Measurements from ENCODE around the gene CASKIN2. TPM values are rescaled to one million over a fixed set of nuclear protein-coding genes. Genes with fewer than 3 reads are reported as not detected.

Gene CASKIN2
- total RNA-seq, 1 donor from 2014 or later, result 1.6 TPM

- no peak for DNase-seq
- intact Hi-C loops (cut with micrococcal nuclease), result loop anchor here (10.0 kb wide), 1 partner anchor 215 kb away; no protein-coding TSS in a partner anchor
- H3K4me1 Mint-ChIP-seq, result no peaks in the 10 kb centered on the region
- no peak overlapping the region for H3K27ac Mint-ChIP-seq
- H3K4me3 Mint-ChIP-seq, result no peak overlapping the region
- H3K36me3 Mint-ChIP-seq (ENCODE audit: low read depth), result no peaks in the 10 kb centered on the region
- H3K9me3 Mint-ChIP-seq, result no peaks in the 10 kb centered on the region
- H3K27me3 Mint-ChIP-seq, result peaks cover 7% of the 10 kb centered on the region
Measured at GRCh38 chr17:75509528-75510258, 5.6 kb downstream of the CASKIN2 start.

- Mint-ChIP-seq H3K27ac (no peak overlapping the region), H3K36me3 (ENCODE audit: low read depth) (no peaks in the 10 kb centered on the region), H3K27me3 (peaks cover 4% of the 10 kb centered on the region), H3K4me3 (no peak overlapping the region), H3K4me1 (no peaks in the 10 kb centered on the region), H3K9me3 (no peaks in the 10 kb centered on the region)
- intact Hi-C loops (cut with micrococcal nuclease), result no loop called here
- no peak for DNase-seq
Measured at GRCh38 chr17:75508931-75509361, 6.4 kb downstream of the CASKIN2 start.

GRCh38 chr17:75507733-75508719 lies 7.3 kb downstream of the CASKIN2 start:
- Mint-ChIP-seq H3K4me1 (no peaks in the 10 kb centered on the region), H3K36me3 (ENCODE audit: low read depth) (no peaks in the 10 kb centered on the region), H3K9me3 (no peaks in the 10 kb centered on the region), H3K27ac (no peak overlapping the region), H3K4me3 (no peak overlapping the region), H3K27me3 (no peaks in the 10 kb centered on the region)
- intact Hi-C loops (cut with micrococcal nuclease), result no loop called here
- DNase-seq, result no peak

GRCh38 chr17:75506888-75507287 lies 8.4 kb downstream of the CASKIN2 start:
- Mint-ChIP-seq H3K4me3 (no peak overlapping the region), H3K9me3 (no peaks in the 10 kb centered on the region), H3K27ac (no peak overlapping the region), H3K4me1 (no peaks in the 10 kb centered on the region), H3K27me3 (no peaks in the 10 kb centered on the region), H3K36me3 (ENCODE audit: low read depth) (no peaks in the 10 kb centered on the region)
- intact Hi-C loops (cut with micrococcal nuclease), result no loop called here
- DNase-seq, result no peak

GRCh38 chr17:75506134-75506533 lies 9.2 kb downstream of the CASKIN2 start:
- intact Hi-C loops (cut with micrococcal nuclease), result no loop called here
- Mint-ChIP-seq H3K9me3 (no peaks in the 10 kb centered on the region), H3K36me3 (ENCODE audit: low read depth) (no peaks in the 10 kb centered on the region), H3K4me1 (no peaks in the 10 kb centered on the region), H3K27ac (no peak overlapping the region), H3K4me3 (no peak overlapping the region), H3K27me3 (no peaks in the 10 kb centered on the region)
- no peak for DNase-seq

- DNase-seq, result no peak
- H3K36me3 Mint-ChIP-seq (ENCODE audit: low read depth), result no peaks in the 10 kb centered on the region
- intact Hi-C loops (cut with micrococcal nuclease), result no loop called here
- H3K9me3 Mint-ChIP-seq, result no peaks in the 10 kb centered on the region
- no peak overlapping the region for H3K27ac Mint-ChIP-seq
- H3K27me3 Mint-ChIP-seq, result no peaks in the 10 kb centered on the region
- no peaks in the 10 kb centered on the region for H3K4me1 Mint-ChIP-seq
- H3K4me3 Mint-ChIP-seq, result no peak overlapping the region
Measured at GRCh38 chr17:75505640-75506039, 9.7 kb downstream of the CASKIN2 start.

GRCh38 chr17:75505152-75505409 lies 10.3 kb downstream of the CASKIN2 start:
- no peaks in the 10 kb centered on the region for H3K9me3 Mint-ChIP-seq
- H3K4me3 Mint-ChIP-seq, result no peak overlapping the region
- H3K27me3 Mint-ChIP-seq, result no peaks in the 10 kb centered on the region
- H3K27ac Mint-ChIP-seq, result no peak overlapping the region
- DNase-seq, result no peak
- intact Hi-C loops (cut with micrococcal nuclease), result no loop called here
- H3K36me3 Mint-ChIP-seq (ENCODE audit: low read depth), result no peaks in the 10 kb centered on the region
- no peaks in the 10 kb centered on the region for H3K4me1 Mint-ChIP-seq

- DNase-seq, result peak; percentile 82
- intact Hi-C loops (cut with micrococcal nuclease), result no loop called here
- Mint-ChIP-seq H3K27ac (no peak overlapping the region), H3K27me3 (no peaks in the 10 kb centered on the region), H3K36me3 (ENCODE audit: low read depth) (peaks cover 2% of the 10 kb centered on the region), H3K9me3 (no peaks in the 10 kb centered on the region), H3K4me1 (no peaks in the 10 kb centered on the region), H3K4me3 (no peak overlapping the region)
Measured at GRCh38 chr17:75504347-75505151, 10.8 kb downstream of the CASKIN2 start.

- Mint-ChIP-seq H3K27me3 (no peaks in the 10 kb centered on the region), H3K9me3 (no peaks in the 10 kb centered on the region), H3K36me3 (ENCODE audit: low read depth) (peaks cover 2% of the 10 kb centered on the region), H3K27ac (no peak overlapping the region), H3K4me3 (no peak overlapping the region), H3K4me1 (no peaks in the 10 kb centered on the region)
- DNase-seq, result no peak
- intact Hi-C loops (cut with micrococcal nuclease), result no loop called here
Measured at GRCh38 chr17:75503976-75504346, 11.4 kb downstream of the CASKIN2 start.

- Mint-ChIP-seq H3K4me1 (no peaks in the 10 kb centered on the region), H3K36me3 (ENCODE audit: low read depth) (peaks cover 2% of the 10 kb centered on the region), H3K9me3 (no peaks in the 10 kb centered on the region), H3K27ac (no peak overlapping the region), H3K4me3 (no peak overlapping the region), H3K27me3 (no peaks in the 10 kb centered on the region)
- intact Hi-C loops (cut with micrococcal nuclease), result no loop called here
- DNase-seq, result no peak
Measured at GRCh38 chr17:75503337-75503950, 11.9 kb downstream of the CASKIN2 start.

- no peak overlapping the region for H3K27ac Mint-ChIP-seq
- intact Hi-C loops (cut with micrococcal nuclease), result no loop called here
- no peaks in the 10 kb centered on the region for H3K27me3 Mint-ChIP-seq
- H3K36me3 Mint-ChIP-seq (ENCODE audit: low read depth), result peaks cover 2% of the 10 kb centered on the region
- H3K4me1 Mint-ChIP-seq, result no peaks in the 10 kb centered on the region
- H3K4me3 Mint-ChIP-seq, result no peak overlapping the region
- DNase-seq, result no peak
- no peaks in the 10 kb centered on the region for H3K9me3 Mint-ChIP-seq
Measured at GRCh38 chr17:75502721-75503329, 12.5 kb downstream of the CASKIN2 start.

GRCh38 chr17:75502072-75502720 lies 13.1 kb downstream of the CASKIN2 start:
- Mint-ChIP-seq H3K27me3 (no peaks in the 10 kb centered on the region), H3K9me3 (no peaks in the 10 kb centered on the region), H3K36me3 (ENCODE audit: low read depth) (peaks cover 5% of the 10 kb centered on the region), H3K4me1 (peaks cover 2% of the 10 kb centered on the region), H3K27ac (no peak overlapping the region), H3K4me3 (no peak overlapping the region)
- intact Hi-C loops (cut with micrococcal nuclease), result no loop called here
- DNase-seq, result no peak
